HG02840 (cell line): Measurements from ENCODE around the gene LARP6.

Experiments
- ATAC-seq: cut with Tn5 transposase; IDR thresholded peaks from one replicate; pipeline ENCODE4 v1.9.1; 2021; ENCODE audit warnings: mild to moderate bottlenecking, moderate library complexity, moderate number of reproducible peaks; ENCODE audit not compliant: unreplicated experiment, low FRiP score

LARP6 gene

DNA sequence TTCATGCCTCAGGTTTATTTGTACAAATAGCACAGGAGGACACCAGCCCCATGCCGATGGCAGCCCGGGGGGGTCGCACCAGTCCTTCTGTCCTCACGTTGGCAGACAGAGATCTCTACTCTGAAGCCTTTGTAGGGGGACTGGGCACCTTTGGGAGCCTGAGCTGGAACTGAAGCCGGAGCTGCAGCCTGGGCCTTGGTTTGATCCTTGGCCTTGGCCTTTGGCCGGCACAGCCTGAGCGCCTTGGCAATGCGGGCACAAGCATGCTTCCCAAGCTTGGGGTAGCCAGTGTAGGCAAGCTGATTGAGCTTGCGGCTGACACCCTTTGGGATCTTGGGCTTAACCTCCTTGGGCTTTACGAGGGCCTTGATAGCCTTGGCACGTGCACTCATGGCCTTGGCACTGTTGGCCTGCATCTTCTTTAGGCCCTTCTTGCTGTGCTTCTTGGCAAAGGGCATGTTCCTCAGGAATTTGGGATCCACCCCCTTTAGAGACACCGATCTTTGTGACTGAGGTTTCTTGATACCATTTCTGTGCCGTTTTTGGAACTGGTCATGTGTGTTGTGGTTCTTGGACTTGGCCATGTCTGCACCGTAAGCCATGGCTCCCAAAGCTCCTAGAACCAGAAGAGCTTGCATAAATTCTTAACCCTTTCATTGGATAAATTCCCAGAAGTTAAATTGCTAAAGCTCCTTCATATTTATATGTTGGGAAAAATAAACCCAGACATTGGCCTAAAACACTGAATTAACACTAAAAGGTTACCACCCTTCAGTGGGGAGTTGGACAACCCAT, 57.2 kb downstream of the LARP6 start:
- no peak for ATAC-seq

DNA sequence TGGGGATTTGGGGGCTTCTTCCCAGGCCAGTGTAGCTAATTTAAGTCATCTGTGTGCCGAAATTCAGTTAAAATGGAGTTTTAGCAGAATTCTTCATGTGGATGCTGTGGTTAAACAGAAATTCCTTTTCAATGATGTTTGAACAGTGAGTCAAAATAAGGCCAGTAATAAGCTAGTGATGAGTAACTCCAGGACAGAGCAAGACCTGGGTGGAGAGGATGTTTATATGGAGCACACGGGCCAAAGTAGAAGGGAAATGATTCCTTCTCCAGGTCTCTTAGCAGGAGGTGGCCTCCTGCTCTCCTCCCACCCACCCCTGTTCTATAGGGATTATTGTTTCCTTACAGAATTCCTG, 58.7 kb downstream of the LARP6 start:
- no peak for ATAC-seq

DNA sequence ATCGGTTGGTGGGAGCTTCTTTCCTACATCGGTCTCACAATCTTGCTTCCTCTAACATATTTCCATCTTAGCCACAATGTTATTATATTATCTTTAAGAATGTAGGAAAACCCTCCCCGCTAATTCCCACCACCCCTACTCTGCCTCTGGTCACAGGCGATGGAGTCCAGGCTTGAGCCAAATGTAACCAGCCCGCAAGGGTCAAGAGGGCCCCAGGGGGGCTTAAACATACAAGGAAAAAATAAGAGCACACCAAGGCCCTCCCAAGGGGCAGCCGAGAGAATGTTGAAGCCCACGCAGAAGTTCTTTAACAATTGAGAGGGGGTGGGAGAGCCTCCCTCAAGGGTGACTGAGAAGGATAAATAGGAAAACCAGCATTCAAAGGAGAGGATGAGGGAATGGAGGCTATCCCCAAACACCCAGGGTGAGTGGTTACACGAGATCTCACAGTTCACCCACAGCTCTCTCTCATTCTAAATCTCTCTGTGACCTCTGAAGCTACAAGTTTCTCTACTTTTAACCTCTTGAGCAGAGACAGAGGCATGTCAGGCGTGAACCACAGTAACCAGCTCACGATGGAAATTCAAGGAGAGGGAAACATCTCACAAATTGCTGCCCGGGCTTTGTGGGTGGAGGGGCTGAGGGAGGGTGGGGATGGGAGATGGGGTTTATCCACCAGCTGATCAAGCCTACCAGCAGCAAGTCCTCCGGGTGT, 59.2 kb downstream of the LARP6 start:
- no peak for ATAC-seq

DNA sequence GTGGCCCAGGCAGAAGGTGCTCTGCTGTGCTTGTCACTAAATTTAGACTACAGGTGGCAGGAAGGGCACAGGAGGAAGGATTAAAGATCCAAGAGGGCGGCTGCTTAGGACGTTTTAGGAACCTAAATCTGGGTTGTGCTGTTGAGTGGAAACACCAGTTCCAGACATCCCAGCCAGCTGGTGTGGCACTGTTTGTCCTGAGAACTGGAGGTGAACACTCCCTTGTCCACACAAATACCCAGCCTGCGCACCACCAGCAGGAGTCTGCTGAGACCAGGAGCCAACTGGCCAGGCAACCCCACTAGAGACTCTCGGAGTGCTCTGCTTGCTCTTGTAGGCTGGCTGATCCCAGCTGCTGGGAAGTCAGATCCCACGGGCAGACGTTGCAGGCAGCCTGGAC, 60.3 kb downstream of the LARP6 start:
- no peak for ATAC-seq

DNA sequence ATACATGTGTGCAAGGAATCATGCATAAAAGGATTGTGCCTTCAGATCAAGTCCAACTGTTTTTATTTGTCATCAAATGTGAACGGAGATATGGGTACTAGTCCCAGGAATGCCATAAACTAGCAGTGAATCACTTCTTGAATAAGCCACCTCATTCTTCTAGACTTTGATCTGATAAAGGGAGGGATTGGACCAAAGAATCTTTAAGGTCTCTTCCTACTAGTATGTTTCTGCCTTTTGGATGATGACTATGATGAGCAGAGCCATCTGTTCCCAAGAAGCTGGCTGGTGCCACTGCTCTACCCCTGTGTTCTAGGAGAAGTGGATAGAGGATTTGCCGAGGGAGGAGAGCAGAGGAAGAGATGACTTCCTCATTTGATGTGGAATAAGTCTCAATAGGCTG, 61.8 kb downstream of the LARP6 start:
- no peak for ATAC-seq

DNA sequence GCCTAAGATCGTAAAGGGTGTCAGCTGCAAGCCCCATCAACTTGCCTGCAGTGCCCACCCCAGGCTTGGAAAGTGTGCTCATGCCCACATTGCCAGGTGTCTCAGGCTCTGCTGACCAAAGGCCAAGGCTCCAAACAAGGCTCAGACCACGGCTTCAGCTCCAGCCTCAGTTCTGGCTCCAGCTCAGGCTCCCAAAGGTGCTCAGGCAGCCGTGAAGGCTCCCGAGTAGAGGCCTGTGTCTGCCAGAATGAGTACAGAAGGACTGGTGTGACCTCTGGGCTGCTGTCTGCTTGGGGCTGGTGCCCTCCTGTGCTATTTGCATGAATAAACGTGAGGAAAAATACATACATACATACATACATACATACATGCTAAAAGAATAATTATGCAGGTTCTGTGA, 62.7 kb downstream of the LARP6 start:
- ATAC-seq, result no peak

DNA sequence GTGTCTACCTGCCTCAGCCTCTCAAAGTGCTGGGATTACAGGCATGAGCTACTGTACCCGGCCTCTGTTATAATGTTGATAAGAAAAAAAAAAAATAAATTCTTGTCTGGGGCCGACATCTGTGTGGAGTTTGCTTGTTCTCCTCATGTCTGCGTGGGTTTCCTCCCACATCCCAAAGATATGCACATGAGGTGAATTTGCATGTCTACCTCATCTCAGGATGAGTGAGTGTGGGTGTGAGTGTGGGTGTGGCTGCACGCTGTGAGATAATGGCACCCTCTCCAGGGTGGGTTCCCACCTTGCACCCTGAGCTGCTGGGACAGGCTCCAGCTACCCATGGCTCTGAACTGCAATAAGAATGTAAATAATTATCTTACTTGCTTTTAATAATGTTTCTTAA, 64.7 kb downstream of the LARP6 start:
- no peak for ATAC-seq

DNA sequence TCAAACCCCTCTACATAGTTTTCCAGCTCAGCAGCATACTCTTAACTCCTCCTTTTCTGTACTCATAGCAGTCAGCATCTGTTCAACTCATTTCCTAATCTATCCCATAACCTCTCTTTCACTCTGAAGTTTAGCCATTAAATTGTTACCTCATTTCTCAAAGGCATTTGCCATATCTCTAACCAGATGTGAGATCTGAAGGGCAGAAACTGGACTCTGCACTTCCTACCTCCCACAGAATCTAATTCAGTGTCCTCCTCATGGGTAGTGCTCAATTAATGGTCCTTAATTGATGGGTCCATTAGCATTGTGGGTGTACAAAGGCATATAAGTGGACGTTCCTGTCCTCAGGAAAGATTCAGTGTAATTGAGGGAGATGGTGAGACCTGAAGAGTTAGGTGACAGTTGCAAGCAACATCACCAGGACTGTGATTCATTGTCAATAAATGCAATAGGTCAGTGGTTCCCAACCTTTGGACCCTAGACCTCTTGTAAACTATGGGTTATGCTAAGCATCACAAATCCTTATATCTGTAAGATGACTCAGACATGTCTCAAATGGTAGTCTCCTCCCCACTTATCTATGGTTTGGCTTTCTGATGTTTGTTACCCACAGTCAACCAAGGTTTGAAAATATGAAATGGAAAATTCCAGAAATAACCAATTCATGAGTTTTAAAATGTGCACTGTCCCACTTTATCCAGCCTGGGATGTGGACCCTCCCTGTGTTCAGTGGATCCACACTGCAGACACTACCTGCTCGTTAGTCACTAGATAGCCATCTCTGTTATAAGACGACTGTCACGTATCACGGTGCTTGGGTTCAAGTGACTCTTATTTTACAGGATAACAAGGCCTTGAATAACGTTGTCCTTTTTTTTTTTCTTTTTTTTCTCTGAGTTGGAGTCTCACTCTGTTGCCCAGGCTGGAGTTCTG, 65.6 kb downstream of the LARP6 start:
- ATAC-seq, result no peak

DNA sequence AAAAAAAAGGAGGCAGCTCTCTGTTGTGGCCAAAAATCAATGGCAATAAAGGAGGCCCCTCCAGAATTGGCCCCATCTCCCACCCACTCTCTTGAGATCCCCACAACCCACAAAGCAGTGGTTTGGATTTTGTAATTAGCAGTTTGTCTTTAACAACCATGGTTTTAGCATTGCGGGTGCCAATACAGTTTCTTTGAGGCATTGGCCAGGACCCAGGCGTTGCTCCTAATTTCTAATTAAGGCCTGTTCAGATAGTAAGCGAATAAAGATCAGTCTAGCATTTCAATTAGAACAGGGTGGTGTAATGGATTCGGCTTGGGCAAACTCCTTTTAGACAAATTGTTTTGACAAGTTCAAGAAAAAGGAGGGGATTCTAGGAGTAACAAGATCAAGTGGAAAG, 67.0 kb downstream of the LARP6 start:
- ATAC-seq, result no peak

DNA sequence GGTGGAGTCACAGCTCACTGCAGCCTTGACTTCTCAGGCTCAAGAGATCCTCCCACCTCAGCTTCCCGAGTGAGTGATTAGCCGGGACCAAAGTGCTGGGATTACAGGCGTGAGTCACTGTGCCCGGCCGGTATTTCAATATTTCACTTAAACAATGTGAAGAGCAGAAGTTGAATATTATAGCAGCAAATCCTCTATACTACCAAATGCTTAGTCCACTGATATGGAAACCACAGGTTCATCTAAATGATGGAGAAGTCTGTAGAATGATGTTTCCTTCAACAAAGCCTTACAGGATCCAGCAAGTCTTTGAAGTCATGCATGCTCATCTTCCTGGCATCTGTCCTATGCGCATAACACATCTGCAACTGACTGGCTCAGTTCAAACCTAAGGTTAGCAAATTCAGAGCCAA, 70.3 kb downstream of the LARP6 start:
- ATAC-seq, result no peak

DNA sequence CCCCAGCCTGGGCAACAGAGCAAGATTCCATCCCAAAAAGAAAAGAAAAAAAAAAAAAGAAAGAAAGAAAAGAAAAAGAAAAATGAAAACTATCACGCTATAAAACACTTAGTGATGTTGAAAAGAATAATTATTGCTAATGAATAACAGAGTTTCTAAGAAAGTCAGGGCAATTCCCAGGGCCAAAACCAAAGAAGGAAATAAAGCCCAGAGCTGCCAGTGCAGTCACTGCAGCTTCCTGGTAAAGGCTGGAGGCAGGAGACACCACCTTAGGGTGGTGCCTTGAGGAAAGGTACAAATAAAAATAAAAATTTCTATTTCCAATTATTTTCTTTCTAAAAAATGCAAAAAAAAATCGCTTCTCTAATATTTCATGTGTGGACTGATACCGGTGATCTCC, 70.9 kb downstream of the LARP6 start:
- ATAC-seq, result no peak

DNA sequence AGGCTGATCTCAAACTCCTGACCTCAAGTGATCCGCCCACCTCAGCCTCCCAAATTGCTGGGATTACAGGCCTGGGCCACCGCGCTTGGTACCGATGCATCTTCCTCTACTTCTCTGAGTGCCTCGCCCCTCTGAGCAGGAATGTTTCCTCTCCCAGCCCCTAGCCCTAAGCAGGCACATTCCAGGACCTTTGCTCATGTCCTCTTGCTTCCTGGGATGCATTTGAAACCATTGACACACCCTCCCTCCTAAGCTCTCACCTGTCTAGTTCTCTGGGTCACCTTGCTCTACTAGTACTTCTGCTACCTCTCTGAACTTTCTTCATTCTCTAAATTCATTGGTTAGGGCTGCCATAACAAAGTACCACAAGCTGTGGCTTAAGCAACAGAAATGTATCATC, 72.7 kb downstream of the LARP6 start:
- ATAC-seq, result no peak
